HG03103 (cell line): ENCODE measurements around the gene PDZRN4.
"Not testable (repeated sequence)": the region's sequence is repeated elsewhere in the genome, so short reads cannot be mapped to it uniquely, and the experiment has no call there.

Experiments
- ATAC-seq: cut with Tn5 transposase; IDR thresholded peaks from one replicate; pipeline ENCODE4 v1.9.1; 2021; ENCODE audit warnings: low read depth; ENCODE audit not compliant: unreplicated experiment

PDZRN4 gene

GRCh38 chr12:41188058-41188840 lies at the start of gene PDZRN4:
Gene PDZRN4, plus strand, starts transcription at chr12:41188320.
- ATAC-seq, result no peak

- ATAC-seq, result peak; percentile 44
These were observed 48.0 kb upstream of the PDZRN4 start for GRCh38 chr12:41140117-41140516.

GRCh38 chr12:41141104-41141503 lies 47.0 kb upstream of the PDZRN4 start:
- ATAC-seq, result no peak

- no peak for ATAC-seq
These were observed 45.7 kb upstream of the PDZRN4 start for GRCh38 chr12:41142376-41142775.

GRCh38 chr12:41151793-41152192 lies 36.3 kb upstream of the PDZRN4 start:
- no peak for ATAC-seq

- no peak for ATAC-seq
These were observed 25.7 kb upstream of the PDZRN4 start for GRCh38 chr12:41162461-41162860.

- no peak for ATAC-seq
These were observed 20.4 kb upstream of the PDZRN4 start for GRCh38 chr12:41167701-41168100.

GRCh38 chr12:41174602-41175001 lies 13.5 kb upstream of the PDZRN4 start:
- ATAC-seq, result no peak

- ATAC-seq, result not testable (repeated sequence)
These were observed 8.6 kb upstream of the PDZRN4 start for GRCh38 chr12:41179507-41179906.

- no peak for ATAC-seq
These were observed 3.3 kb upstream of the PDZRN4 start for GRCh38 chr12:41184864-41185263.

GRCh38 chr12:41186026-41186425 lies 2.1 kb upstream of the PDZRN4 start:
- ATAC-seq, result no peak

GRCh38 chr12:41188841-41189394 lies 798 bp downstream of the PDZRN4 start:
- ATAC-seq, result no peak

GRCh38 chr12:41189395-41190251 lies 1.5 kb downstream of the PDZRN4 start:
- no peak for ATAC-seq

GRCh38 chr12:41190338-41190737 lies 2.2 kb downstream of the PDZRN4 start:
- no peak for ATAC-seq

GRCh38 chr12:41191549-41191948 lies 3.4 kb downstream of the PDZRN4 start:
- ATAC-seq, result not testable (repeated sequence)

GRCh38 chr12:41193311-41193710 lies 5.2 kb downstream of the PDZRN4 start:
- no peak for ATAC-seq

- ATAC-seq, result no peak
These were observed 13.9 kb downstream of the PDZRN4 start for GRCh38 chr12:41202051-41202450.

GRCh38 chr12:41205070-41205709 lies 17.1 kb downstream of the PDZRN4 start:
- no peak for ATAC-seq

GRCh38 chr12:41206298-41206697 lies 18.2 kb downstream of the PDZRN4 start:
- no peak for ATAC-seq

GRCh38 chr12:41211448-41211847 lies 23.3 kb downstream of the PDZRN4 start:
- ATAC-seq, result no peak

GRCh38 chr12:41212625-41213024 lies 24.5 kb downstream of the PDZRN4 start:
- no peak for ATAC-seq
